Mesodermal cell (in vitro differentiated cells): ENCODE measurements around the gene PCNX2.

Experiments used
- H3K27ac ChIP-seq: 2 replicates; pipeline ENCODE4 v1.7.0; 2013; ENCODE audit warnings: mild to moderate bottlenecking, low read depth, low read length, moderate library complexity; ENCODE audit not compliant: severe bottlenecking
- H3K36me3 ChIP-seq: 2 replicates; pipeline ENCODE4 v1.7.1; 2013; ENCODE audit warnings: mild to moderate bottlenecking, low read length, moderate library complexity; ENCODE audit not compliant: control insufficient read depth, insufficient read depth
- H3K4me1 ChIP-seq: one replicate; pipeline ENCODE4 v1.7.1; 2013; ENCODE audit warnings: mild to moderate bottlenecking, low read length; ENCODE audit not compliant: insufficient read depth, control insufficient read depth, poor library complexity, severe bottlenecking
- H3K4me3 ChIP-seq: 2 replicates; pipeline ENCODE4 v1.7.0; 2013; ENCODE audit warnings: low read length, control low read depth, mild to moderate bottlenecking; ENCODE audit not compliant: insufficient read depth, poor library complexity, severe bottlenecking; ENCODE audit errors: extremely low read depth
- H3K9me3 ChIP-seq: 2 replicates; pipeline ENCODE4 v1.7.1; 2013; ENCODE audit warnings: mild to moderate bottlenecking, low read length, moderate library complexity; ENCODE audit not compliant: control insufficient read depth
- WGBS, 2 experiments: methylation state at CpG; one replicate each; pipeline ENCODE4 v1.1.5; 2013; ENCODE audit warnings: missing lambda C conversion rate in 2 of 2; ENCODE audit not compliant: insufficient coverage in 2 of 2; 5-methylcytosine and 5-hydroxymethylcytosine counted together

Gene PCNX2

DNA sequence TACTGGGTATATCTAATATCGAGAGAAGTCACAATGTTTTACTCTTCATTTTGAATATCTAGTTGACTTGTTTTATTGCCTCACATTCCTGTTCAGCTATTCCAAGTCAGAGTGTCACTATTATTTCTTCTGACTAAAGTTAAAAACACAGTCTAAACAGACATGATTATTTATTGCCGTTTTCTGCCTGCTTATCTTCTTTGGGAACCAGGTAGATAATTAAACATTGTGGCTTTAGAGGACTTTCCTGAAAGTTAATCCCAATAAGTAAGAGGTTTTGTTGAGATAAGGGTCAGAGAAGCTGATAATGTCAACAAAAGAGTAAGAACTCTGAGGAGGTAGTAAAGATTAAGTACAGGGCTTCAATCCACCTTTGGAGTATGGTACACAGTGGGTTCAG is 53.8 kb downstream of the PCNX2 start:
- Histone ChIP-seq H3K27ac (no peak overlapping the region), H3K9me3 (no peaks in the 10 kb centered on the region), H3K4me1 (no peaks in the 10 kb centered on the region), H3K4me3 (no peak overlapping the region), H3K36me3 (peaks cover 4% of the 10 kb centered on the region)
- WGBS, 2 experiments = 67 to 100% methylated on average over 1 of the region's 2 CpGs

DNA sequence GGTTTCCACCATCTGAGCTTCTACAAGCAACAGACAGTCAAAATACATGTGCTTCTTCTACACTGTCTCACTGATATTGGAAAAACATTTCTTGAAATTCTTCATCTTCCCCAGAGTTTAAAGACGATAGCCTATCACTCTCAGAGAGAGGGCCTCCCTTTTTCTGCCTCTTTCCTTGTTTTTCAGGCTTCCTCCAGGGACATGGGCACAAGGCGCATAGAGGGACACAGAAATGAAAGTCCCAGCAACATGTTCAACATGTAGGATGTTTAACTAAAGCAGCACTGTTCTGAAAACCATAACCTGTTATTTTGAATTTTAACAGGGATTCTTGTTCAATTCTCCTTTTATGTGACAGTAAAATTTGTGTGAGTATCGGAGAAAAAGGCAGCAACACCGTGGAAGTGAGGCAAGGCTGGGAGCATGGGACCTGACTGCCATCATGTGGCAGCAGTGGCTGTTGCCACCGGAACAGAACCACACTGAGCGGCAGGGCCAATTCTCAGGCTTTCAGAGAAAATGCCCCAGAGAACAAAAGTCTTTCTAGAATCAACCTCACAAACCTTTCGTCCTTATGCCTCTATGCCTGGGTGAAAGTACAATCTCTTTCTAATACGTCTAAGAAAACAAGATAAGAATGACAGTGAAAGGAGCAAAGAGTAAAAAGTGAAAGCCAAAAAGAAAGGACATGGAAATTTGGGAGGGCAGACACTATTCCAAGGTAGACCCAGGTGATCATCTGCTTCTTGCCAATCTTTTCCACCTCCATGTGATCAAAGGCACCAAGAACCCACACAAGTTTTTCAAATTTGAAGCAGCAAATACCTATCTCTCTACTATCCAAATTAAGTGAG is 54.5 kb downstream of the PCNX2 start:
- Histone ChIP-seq H3K4me1 (no peaks in the 10 kb centered on the region), H3K27ac (no peak overlapping the region), H3K36me3 (peaks cover 5% of the 10 kb centered on the region), H3K4me3 (no peak overlapping the region), H3K9me3 (no peaks in the 10 kb centered on the region)
- WGBS, 2 experiments = 54 to 61% methylated on average over 4 to 5 of the region's 8 CpGs

DNA sequence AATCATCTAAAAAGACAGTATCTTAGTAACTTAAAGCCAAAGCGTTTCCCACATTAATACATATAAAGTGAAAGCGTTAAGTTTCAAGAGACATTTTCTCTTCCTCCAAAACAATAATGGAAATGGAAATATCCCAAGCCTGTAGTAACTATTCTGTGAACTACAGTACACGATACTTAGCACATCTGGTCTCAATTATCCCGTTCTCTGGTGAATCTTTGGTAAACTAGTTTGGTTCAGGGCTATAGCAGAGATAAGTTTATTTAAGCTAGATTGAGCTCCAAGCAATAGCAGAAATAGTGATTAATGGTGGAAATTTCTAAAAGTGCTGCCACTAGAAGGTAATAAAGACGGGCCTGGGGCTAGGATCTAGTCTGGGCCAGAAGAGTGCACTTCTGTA is 55.2 kb downstream of the PCNX2 start:
- Histone ChIP-seq H3K4me3 (no peak overlapping the region), H3K4me1 (no peaks in the 10 kb centered on the region), H3K9me3 (no peaks in the 10 kb centered on the region), H3K36me3 (peaks cover 7% of the 10 kb centered on the region), H3K27ac (no peak overlapping the region)
- 93 to 95% methylated on average over 3 to 4 of the region's 5 CpGs for WGBS, 2 experiments

DNA sequence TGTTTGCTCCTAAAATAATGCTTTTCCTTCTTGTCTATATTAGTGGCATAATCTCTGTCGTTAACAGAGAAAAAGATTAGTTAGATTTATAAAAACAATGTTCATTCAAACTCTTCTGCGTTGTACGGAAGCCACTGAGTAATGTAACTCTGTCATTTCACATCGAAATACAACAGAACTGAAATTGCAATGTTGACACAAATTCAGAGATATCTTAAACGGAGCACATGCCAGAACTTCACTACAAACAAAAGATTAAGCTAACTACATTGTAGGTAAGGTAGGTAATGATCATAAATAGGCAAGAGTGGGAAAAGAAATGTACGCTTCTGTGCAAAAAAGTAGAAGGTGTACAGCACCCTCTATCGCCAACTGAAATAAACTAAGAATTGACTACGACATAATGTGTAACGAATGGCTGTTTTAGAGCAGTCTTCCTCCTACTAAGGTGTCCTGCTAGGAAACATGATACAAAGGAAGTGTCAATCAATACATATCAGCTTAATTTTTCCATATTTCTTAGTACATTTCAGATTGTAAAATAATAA is 56.6 kb downstream of the PCNX2 start:
- WGBS, 2 experiments = 80 to 100% methylated on average over 1 to 2 of the region's 9 CpGs
- H3K4me1 ChIP-seq = peaks cover 7% of the 10 kb centered on the region
- H3K36me3 ChIP-seq = peaks cover 7% of the 10 kb centered on the region
- no peaks in the 10 kb centered on the region for H3K9me3 ChIP-seq
- no peak overlapping the region for H3K4me3 ChIP-seq
- no peak overlapping the region for H3K27ac ChIP-seq

DNA sequence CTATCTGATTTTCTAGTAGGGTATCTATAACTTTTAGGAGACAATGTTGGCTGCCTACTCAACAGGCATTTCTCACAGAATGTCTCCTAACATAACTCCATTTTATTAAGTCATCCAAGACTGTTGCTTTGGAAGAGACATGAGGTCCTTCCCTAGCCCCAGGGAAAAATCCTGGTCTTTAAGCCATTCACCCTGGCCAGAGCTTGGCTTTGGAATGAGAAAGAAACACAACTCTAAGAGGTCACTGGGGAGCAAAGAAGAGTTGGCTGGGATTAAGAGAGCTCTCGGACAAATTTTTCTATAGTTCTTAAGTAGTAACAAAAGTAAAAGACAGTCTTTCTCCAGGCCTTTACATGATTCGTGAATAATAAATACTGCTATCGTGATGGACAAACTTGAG is 57.9 kb downstream of the PCNX2 start:
- H3K4me3 ChIP-seq = no peak overlapping the region
- no peaks in the 10 kb centered on the region for H3K9me3 ChIP-seq
- peaks cover 16% of the 10 kb centered on the region for H3K4me1 ChIP-seq
- no peak overlapping the region for H3K27ac ChIP-seq
- 100% methylated on average over 1 of the region's 3 CpGs; no CpG with 5 or more reads in 1 of the 2 experiments for WGBS, 2 experiments
- peaks cover 7% of the 10 kb centered on the region for H3K36me3 ChIP-seq

DNA sequence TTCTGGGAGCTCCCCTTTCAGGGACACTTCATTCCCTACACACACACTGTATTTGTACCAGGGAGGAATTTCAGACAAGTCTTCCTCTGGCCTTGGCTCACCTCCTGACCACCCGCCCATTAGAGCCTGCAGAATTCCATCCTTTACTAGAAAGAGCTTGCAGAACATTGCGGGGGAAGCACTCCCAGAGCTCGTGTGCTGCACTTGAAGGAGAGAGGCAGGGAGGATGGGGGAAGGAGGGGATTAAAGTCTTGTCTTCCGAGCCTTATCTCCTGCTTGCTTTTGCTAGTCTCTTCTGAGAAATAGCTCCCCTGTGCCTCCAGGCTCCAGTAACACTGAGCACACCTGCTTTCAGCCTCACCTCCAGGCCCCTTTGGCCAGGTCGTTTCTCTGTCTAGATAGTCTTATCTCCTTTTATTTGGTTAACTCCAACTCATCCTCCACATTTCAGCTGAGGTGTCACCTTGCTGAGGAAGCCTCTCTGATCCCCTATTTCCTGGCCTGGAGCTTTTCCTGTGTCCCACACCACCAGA is 62.0 kb downstream of the PCNX2 start:
- Histone ChIP-seq H3K9me3 (no peaks in the 10 kb centered on the region), H3K4me3 (no peak overlapping the region), H3K4me1 (peaks cover 16% of the 10 kb centered on the region), H3K27ac (no peak overlapping the region), H3K36me3 (peaks cover 3% of the 10 kb centered on the region)
- 78 to 88% methylated on average over 3 of the region's 5 CpGs for WGBS, 2 experiments

DNA sequence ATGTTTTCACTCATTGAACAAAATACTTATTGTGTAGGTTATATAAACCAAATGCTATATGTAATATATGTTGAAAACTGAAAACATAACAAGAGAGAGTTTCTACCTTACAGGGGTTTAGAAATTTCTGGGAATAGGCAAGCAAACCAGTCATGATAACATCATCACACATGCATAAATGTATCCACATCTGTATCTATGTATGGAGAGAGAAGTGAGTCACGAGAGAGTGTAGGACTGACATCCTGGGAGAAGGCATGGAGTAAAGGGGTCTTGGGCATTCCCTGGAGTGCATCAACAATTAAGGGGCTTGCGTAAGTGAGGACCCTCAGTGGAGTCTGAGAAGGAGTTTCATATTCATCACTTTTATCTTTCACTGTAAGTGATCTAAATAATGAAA is 65.5 kb downstream of the PCNX2 start:
- 83% methylated on average over 1 of the region's 2 CpGs; no CpG with 5 or more reads in 1 of the 2 experiments for WGBS, 2 experiments
- Histone ChIP-seq H3K4me1 (peaks cover 16% of the 10 kb centered on the region), H3K4me3 (no peak overlapping the region), H3K9me3 (no peaks in the 10 kb centered on the region), H3K27ac (no peak overlapping the region), H3K36me3 (no peaks in the 10 kb centered on the region)

DNA sequence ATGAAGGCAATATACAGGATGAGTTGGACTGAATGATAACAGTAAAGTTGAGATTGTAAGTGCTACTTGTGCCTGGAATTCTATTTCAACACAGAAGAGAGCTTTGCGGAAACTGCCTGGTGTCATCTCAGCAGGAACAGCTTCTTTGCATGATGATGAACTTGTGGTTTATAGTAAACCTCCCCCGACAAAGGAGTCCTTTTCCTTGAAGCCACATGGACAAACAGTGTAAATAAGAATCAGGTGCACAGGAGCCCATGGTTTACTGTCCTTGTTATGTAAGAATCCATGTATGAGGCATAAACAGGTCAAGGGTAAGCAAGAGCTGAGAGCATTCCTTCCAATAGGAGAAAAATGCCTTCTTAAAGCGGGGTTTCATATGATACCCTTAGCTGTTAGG is 66.2 kb downstream of the PCNX2 start:
- H3K36me3 ChIP-seq = no peaks in the 10 kb centered on the region
- no peak overlapping the region for H3K4me3 ChIP-seq
- peaks cover 10% of the 10 kb centered on the region for H3K4me1 ChIP-seq
- WGBS, 2 experiments = 90% methylated on average over 2 to 3 of the region's 3 CpGs
- H3K9me3 ChIP-seq = no peaks in the 10 kb centered on the region
- H3K27ac ChIP-seq = no peak overlapping the region

DNA sequence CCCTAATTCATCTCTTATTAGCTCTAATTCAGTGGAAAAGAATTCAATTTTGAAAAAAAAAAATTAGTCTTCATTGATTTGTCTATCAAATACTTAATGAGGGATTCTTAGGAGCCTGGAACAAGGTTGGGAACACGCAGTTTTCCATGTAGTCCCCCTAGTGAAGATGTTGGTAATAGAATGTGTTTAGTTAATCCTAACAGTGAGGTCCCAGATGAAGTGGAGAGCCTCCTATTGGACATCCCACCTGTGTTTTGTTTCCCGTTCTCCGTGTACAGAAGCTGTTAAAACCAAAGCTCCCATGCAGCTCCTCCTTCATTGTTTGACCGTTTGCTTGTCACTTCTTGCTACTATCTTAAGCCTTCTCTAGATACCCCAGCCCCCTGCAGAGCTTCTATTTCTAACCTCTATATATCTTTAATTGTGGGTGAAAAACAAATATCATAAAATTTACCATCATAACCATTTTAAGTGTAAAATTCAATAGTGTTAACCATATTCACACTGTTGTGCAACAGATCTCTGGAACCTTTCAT is 67.5 kb downstream of the PCNX2 start:
- Histone ChIP-seq H3K4me1 (no peaks in the 10 kb centered on the region), H3K27ac (no peak overlapping the region), H3K9me3 (no peaks in the 10 kb centered on the region), H3K36me3 (no peaks in the 10 kb centered on the region), H3K4me3 (no peak overlapping the region)
- 94 to 96% methylated on average over 2 to 4 of the region's 4 CpGs for WGBS, 2 experiments

DNA sequence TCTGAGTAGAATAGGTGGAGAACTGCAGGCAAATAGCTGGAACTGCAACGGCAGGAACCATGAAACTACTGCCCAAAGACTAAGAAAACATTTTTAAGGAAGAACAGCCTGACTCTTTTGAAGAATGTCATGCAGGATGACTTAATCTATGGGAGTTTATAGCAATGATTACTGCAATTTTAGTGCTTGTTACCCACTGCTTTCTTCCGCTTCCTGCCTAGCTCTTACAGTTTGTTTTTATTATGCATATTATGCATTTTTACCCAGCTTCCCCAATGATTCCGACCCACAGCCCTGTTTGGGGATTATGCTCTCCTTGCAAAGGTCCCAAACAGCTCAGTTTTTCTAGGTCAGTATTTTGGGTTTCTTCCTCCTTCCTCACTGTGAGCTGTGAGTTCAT is 71.2 kb downstream of the PCNX2 start:
- 80 to 88% methylated on average over 1 to 2 of the region's 3 CpGs for WGBS, 2 experiments
- Histone ChIP-seq H3K9me3 (no peaks in the 10 kb centered on the region), H3K27ac (no peak overlapping the region), H3K36me3 (peaks cover 11% of the 10 kb centered on the region), H3K4me3 (no peak overlapping the region), H3K4me1 (no peaks in the 10 kb centered on the region)

DNA sequence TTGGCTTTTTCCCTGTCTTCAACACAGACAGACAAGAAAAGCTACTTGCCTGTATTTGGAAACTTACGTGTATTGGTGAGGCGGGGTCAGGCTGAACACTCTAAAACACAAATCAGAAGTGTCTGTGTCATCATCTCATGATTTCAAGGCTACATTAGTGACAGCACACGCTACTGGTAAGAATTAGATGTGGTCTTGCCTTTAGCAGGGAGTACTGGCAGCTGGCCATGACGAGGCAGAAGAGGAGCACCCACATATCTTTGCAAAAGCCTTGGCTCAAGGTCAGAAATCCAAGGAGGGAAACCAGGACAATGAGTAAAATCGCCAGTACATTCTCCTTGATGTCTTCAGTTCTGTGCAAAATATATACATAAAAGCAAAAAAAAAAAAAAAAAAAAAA is 77.7 kb downstream of the PCNX2 start:
- Histone ChIP-seq H3K27ac (no peak overlapping the region), H3K4me1 (no peaks in the 10 kb centered on the region), H3K9me3 (no peaks in the 10 kb centered on the region), H3K4me3 (no peak overlapping the region), H3K36me3 (peaks cover 11% of the 10 kb centered on the region)
- WGBS, 2 experiments = 85 to 89% methylated on average over 3 to 4 of the region's 5 CpGs
